ENCODE measurements around the gene UBTD2.
"Not testable (repeated sequence)": the region's sequence is repeated elsewhere in the genome, so short reads cannot be mapped to it uniquely, and the experiment has no call there.

UBTD2 gene

DNA sequence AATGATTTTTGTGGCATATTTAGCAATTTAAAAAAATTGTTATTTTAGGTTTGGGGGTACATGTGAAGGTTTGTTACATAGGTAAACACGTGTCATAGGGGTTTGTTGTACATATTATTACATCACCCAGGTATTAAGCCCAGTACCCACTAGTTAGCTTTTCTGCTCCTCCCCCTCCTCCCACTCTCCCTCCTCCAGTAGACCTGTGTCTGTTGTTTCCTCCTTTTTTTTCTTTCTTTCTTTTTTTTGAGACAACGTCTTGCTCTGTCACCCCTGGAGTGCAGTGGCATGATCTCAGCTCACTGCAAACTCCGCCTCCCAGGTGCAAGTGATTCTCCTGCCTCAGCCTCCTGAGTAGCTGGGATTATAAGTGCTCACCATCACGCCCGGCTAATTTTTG lies 8.3 kb upstream of the UBTD2 start:
- not testable (repeated sequence) for H3K36me3 ChIP-seq (ENCODE audit: control insufficient read depth, insufficient read depth, low read length); H3K9me3 ChIP-seq (ENCODE audit: control insufficient read depth, insufficient read depth, low read length); H3K27ac ChIP-seq (ENCODE audit: low read length); H3K27me3 ChIP-seq (ENCODE audit: control insufficient read depth, insufficient read depth, low read length); H3K4me1 ChIP-seq (ENCODE audit: control insufficient read depth, insufficient read depth, low read length); DNase-seq (ENCODE audit: low read depth, low spot score); H3K4me3 ChIP-seq (ENCODE audit: low read length)
- WGBS (ENCODE audit: insufficient coverage, insufficient read length), result no CpG with 5 or more reads among the region's 5 CpGs

DNA sequence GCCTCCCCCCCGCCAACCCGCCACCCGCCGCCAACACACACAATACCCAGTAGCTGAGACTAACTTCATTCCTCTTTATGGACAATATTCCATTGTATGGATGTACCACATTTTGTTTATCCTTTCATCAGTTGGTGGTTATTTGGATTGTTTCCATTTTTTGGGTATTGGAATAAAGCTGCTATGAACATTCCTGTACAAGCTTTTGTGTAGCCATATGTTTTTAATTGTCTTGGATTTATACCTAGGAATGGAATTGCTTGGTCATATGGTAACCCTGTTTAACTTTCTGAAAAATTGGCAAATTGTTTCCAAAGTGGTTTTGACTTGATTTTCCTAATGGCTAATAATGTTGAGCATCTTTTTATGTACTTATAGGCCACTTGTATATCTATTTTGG lies 4.9 kb upstream of the UBTD2 start:
- Histone ChIP-seq H3K9me3 (ENCODE audit: control insufficient read depth, insufficient read depth, low read length) (no peaks in the 10 kb centered on the region), H3K27me3 (ENCODE audit: control insufficient read depth, insufficient read depth, low read length) (no peaks in the 10 kb centered on the region), H3K4me1 (ENCODE audit: control insufficient read depth, insufficient read depth, low read length) (no peaks in the 10 kb centered on the region; the same call in 1 of the 2 replicates), H3K36me3 (ENCODE audit: control insufficient read depth, insufficient read depth, low read length) (no peaks in the 10 kb centered on the region), H3K4me3 (ENCODE audit: low read length) (no peak overlapping the region), H3K27ac (ENCODE audit: low read length) (no peak overlapping the region)
- no peak for DNase-seq (ENCODE audit: low read depth, low spot score)
- no CpG with 5 or more reads among the region's 4 CpGs for WGBS (ENCODE audit: insufficient coverage, insufficient read length)

DNA sequence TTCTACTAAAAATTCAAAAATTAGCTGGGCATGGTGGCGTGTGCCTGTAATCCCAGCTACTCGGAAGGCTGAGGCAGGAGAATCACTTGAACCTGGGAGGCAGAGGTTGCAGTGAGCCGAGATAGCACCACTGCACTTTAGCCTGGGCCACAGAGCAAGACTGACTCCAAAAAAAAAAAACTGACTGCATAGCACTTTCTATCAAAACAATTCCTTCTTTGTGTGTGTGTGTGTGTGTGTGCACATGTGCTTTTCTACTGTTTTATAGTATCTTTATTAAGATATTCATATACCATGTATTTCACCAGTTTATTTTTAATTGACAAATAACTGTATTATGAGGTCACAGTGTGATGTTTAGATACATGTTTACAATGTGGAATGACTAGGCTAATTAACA lies 3.6 kb upstream of the UBTD2 start:
- not testable (repeated sequence) for H3K4me1 ChIP-seq (ENCODE audit: control insufficient read depth, insufficient read depth, low read length); H3K9me3 ChIP-seq (ENCODE audit: control insufficient read depth, insufficient read depth, low read length); H3K27me3 ChIP-seq (ENCODE audit: control insufficient read depth, insufficient read depth, low read length); H3K27ac ChIP-seq (ENCODE audit: low read length); H3K4me3 ChIP-seq (ENCODE audit: low read length); H3K36me3 ChIP-seq (ENCODE audit: control insufficient read depth, insufficient read depth, low read length); DNase-seq (ENCODE audit: low read depth, low spot score)
- no CpG with 5 or more reads among the region's 3 CpGs for WGBS (ENCODE audit: insufficient coverage, insufficient read length)

DNA sequence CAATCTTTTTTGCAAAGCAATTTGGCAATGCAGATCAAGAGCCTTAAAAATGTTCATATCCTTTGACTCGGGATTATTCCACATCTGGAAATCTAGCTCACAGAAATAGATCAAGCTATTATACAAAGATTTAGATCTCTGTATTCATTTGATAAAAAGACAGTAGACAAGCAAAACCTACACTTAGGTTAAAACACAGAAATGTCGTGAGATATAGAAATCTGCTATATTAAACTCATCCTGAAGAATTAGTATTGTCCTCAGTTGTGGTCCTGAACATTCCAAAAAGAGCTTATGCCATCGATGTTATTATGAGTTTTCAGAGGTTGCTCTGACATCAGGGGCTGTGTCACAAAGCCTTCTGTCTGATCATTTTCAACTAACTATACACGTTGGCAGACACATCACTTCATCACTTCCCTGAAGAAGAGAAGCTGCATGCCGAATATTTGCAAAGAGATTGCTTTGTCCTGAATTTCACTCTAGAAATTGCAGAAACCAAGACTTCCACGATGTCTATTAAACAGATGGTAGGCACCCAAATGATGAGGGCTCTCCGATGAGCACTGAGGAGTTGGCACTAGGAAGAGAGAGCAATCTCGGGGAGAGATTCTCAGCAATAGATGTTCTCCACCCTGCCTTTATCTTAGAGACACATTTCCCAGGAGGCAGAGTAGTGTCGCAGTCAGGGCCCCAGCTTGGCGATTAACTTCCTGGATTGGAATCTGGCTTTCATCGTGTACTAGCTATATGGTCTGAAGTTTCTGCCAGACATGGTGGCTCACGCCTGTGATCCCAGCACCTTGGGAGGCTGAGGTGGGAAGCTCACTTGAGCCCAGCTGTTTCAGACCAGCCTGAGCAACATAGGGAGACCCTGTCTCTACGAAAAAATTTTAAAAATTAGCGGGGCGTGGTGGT lies 1.9 kb upstream of the UBTD2 start:
- Histone ChIP-seq H3K27ac (ENCODE audit: low read length) (no peak overlapping the region), H3K4me1 (ENCODE audit: control insufficient read depth, insufficient read depth, low read length) (0 out of 2 replicates have a peak, but pooled peaks cover 1% of the 10 kb centered on the region), H3K27me3 (ENCODE audit: control insufficient read depth, insufficient read depth, low read length) (no peaks in the 10 kb centered on the region), H3K4me3 (ENCODE audit: low read length) (no peak overlapping the region), H3K9me3 (ENCODE audit: control insufficient read depth, insufficient read depth, low read length) (no peaks in the 10 kb centered on the region), H3K36me3 (ENCODE audit: control insufficient read depth, insufficient read depth, low read length) (no peaks in the 10 kb centered on the region)
- WGBS (ENCODE audit: insufficient coverage, insufficient read length), result no CpG with 5 or more reads among the region's 15 CpGs
- DNase-seq (ENCODE audit: low read depth, low spot score), result no peak

DNA sequence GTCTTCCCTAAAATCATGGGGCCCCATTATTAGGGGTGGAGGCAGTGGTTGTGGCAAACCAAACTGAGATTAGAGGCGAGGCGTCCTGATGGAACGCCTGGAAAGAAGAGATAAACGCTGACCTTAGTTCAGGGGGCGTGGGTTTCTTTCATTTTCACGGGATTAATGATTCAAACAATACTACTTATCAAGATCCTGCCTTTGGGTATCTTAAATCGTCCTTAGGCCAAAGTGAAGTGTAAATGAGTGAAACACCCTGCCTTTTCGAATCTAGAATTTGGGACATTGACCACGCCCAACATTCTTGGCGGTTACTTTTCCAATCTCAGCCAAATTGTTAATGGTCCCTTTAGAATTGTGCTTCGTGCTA lies 1.0 kb upstream of the UBTD2 start:
- Histone ChIP-seq H3K9me3 (ENCODE audit: control insufficient read depth, insufficient read depth, low read length) (no peaks in the 10 kb centered on the region), H3K4me1 (ENCODE audit: control insufficient read depth, insufficient read depth, low read length) (0 out of 2 replicates have a peak, but pooled peaks cover 1% of the 10 kb centered on the region), H3K27me3 (ENCODE audit: control insufficient read depth, insufficient read depth, low read length) (no peaks in the 10 kb centered on the region), H3K36me3 (ENCODE audit: control insufficient read depth, insufficient read depth, low read length) (no peaks in the 10 kb centered on the region), H3K27ac (ENCODE audit: low read length) (no peak overlapping the region), H3K4me3 (ENCODE audit: low read length) (peak overlapping the region; percentile 65)
- WGBS (ENCODE audit: insufficient coverage, insufficient read length), result no CpG with 5 or more reads among the region's 11 CpGs
- DNase-seq (ENCODE audit: low read depth, low spot score), result no peak

DNA sequence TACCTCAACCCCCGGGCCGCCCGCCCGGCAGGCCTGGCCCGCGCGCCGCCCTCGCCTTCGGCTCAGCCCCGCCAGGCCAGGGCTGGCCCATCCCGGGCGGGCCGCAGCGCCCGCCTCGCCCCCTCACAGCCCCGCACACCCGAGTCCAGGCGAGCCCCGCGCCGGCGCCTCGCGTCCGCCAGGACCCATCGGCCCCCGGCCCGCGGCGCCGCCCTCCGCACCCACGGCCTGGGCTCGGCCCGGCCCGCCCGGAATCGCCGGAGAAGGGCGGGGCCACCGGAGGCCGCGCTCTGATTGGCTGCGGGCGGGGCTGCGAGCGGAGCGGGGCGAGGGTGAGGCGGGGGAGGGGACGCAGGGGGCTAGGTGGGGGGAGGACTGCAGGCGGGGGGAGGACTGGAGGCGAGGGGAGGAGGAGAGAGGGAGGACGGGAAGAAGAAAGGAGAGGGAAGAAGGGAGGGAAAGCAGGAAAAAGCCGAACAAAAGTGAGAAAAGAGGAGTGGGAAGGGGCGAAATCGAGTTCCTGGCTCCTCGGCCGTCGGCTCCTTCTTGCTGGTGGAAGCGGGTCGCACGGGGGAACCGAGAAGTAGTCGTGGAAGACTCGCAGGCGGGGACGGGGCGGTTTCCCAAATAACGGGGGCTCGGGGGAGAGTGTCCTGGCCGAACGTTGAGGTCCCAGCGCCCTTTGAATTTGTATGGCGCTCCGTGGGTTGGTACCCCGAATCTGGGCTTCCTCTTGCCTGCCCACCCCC lies 472 bp upstream of the UBTD2 start:
- 0 out of 2 replicates have a peak, but pooled peaks cover 1% of the 10 kb centered on the region for H3K4me1 ChIP-seq (ENCODE audit: control insufficient read depth, insufficient read depth, low read length)
- no peak for DNase-seq (ENCODE audit: low read depth, low spot score)
- no peaks in the 10 kb centered on the region for H3K9me3 ChIP-seq (ENCODE audit: control insufficient read depth, insufficient read depth, low read length)
- H3K27ac ChIP-seq (ENCODE audit: low read length), result no peak overlapping the region
- no CpG with 5 or more reads among the region's 79 CpGs for WGBS (ENCODE audit: insufficient coverage, insufficient read length)
- H3K27me3 ChIP-seq (ENCODE audit: control insufficient read depth, insufficient read depth, low read length), result no peaks in the 10 kb centered on the region
- peak overlapping the region; percentile 65 for H3K4me3 ChIP-seq (ENCODE audit: low read length)
- H3K36me3 ChIP-seq (ENCODE audit: control insufficient read depth, insufficient read depth, low read length), result no peaks in the 10 kb centered on the region

DNA sequence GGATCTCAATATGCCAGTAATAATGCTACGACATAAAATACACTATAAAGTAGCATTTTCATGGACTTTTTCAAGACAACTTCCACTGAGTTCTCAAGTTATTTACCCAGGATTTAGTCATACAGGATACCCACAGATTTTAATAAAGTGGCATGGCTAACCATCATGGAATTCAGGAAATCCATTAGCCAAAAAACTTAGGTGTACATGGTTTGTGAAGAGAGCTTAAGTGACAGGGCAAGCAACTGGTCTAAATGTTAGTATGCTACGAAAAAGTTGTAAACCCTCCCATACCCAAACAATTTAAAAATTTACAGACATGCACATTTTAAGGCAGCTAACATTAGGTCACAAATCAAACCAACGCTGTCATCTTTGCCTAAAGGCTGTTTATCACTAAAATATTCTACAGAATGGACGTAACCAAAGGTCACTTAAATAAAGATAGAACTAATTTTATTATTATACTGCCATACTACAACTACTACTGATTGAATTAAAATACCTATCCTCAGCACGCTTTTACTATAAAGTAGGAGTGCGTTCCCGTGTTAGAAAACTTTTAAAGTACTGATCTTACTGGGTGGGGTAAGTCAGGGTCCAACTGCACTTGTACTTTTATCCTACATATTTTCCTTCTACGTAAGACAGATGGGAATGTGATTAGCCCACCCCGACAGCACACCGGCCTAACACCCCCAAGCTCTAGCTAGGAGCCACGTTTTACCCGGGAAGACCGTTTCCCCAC lies 1.1 kb downstream of the UBTD2 start:
- no CpG with 5 or more reads among the region's 13 CpGs for WGBS (ENCODE audit: insufficient coverage, insufficient read length)
- Histone ChIP-seq H3K36me3 (ENCODE audit: control insufficient read depth, insufficient read depth, low read length) (no peaks in the 10 kb centered on the region), H3K4me1 (ENCODE audit: control insufficient read depth, insufficient read depth, low read length) (peaks cover 1% of the 10 kb centered on the region; the same call in 1 of the 2 replicates), H3K4me3 (ENCODE audit: low read length) (peak overlapping the region; percentile 65), H3K27me3 (ENCODE audit: control insufficient read depth, insufficient read depth, low read length) (no peaks in the 10 kb centered on the region), H3K9me3 (ENCODE audit: control insufficient read depth, insufficient read depth, low read length) (no peaks in the 10 kb centered on the region), H3K27ac (ENCODE audit: low read length) (no peak overlapping the region)
- no peak for DNase-seq (ENCODE audit: low read depth, low spot score)

DNA sequence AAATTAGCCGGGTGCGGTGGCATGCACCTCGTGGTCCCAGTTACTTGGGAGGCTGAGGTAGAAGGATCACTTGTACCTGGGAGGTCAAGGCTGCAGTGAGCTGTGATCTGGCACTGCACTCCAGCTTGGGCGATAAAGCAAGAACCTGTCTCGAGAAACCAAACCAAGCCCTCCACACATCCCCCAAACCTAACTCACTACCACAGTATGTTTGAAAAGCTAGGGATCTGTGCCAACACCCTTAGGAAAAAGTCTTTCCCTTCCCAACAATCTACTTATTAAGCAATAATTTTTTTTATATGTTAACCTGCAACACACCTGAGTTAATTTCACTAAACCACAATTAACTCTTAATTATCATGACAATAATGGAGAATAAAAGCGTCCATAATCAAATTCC lies 2.2 kb downstream of the UBTD2 start:
- H3K4me1 ChIP-seq (ENCODE audit: control insufficient read depth, insufficient read depth, low read length), result peaks cover 1% of the 10 kb centered on the region; the same call in 1 of the 2 replicates
- no peaks in the 10 kb centered on the region for H3K36me3 ChIP-seq (ENCODE audit: control insufficient read depth, insufficient read depth, low read length)
- DNase-seq (ENCODE audit: low read depth, low spot score), result no peak
- H3K9me3 ChIP-seq (ENCODE audit: control insufficient read depth, insufficient read depth, low read length), result no peaks in the 10 kb centered on the region
- no peak overlapping the region for H3K27ac ChIP-seq (ENCODE audit: low read length)
- H3K27me3 ChIP-seq (ENCODE audit: control insufficient read depth, insufficient read depth, low read length), result no peaks in the 10 kb centered on the region
- 100% methylated on average over 1 of the region's 6 CpGs for WGBS (ENCODE audit: insufficient coverage, insufficient read length)
- H3K4me3 ChIP-seq (ENCODE audit: low read length), result no peak overlapping the region

DNA sequence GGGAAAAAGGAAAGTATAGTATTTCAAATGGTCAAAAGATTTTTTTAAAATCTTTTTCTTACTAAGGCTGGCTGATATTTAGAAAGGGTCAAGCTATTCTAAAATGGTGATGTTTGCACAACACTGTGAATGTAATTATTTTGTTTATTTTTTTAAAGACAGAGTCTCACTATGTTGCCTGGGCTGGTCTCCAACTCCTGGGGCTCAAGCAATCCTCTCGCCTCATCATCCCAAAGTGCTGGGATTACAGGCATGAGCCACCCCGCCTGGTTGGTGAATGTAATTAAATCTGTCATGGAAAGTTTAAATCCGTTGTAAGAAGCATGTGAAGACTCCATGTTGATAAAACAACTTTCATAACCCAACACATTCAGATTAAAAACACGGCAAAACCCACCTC lies 2.6 kb downstream of the UBTD2 start:
- Histone ChIP-seq H3K4me1 (ENCODE audit: control insufficient read depth, insufficient read depth, low read length) (peaks cover 1% of the 10 kb centered on the region; the same call in 1 of the 2 replicates), H3K9me3 (ENCODE audit: control insufficient read depth, insufficient read depth, low read length) (no peaks in the 10 kb centered on the region), H3K36me3 (ENCODE audit: control insufficient read depth, insufficient read depth, low read length) (no peaks in the 10 kb centered on the region), H3K27ac (ENCODE audit: low read length) (no peak overlapping the region), H3K4me3 (ENCODE audit: low read length) (no peak overlapping the region), H3K27me3 (ENCODE audit: control insufficient read depth, insufficient read depth, low read length) (no peaks in the 10 kb centered on the region)
- no peak for DNase-seq (ENCODE audit: low read depth, low spot score)
- WGBS (ENCODE audit: insufficient coverage, insufficient read length), result 100% methylated on average over 1 of the region's 4 CpGs

DNA sequence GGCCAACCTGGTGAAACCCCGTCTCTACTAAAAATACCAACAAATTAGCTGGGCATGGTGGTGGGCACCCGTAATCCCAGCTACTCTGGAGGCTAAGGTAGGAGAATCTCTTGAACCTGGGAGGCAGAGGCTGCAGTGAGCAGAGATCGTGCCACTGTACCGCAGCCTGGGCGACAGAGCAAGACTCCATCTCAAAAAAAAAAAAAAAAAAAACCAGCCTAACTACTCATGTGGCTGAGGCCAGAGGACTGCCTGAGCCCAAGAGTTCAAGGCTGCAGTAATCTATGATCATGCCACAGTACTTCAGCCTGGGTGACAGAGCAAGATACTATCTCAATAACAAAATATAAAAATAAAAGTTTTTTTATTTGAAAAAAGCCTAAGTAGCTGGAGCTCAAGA lies 3.2 kb downstream of the UBTD2 start:
- no CpG with 5 or more reads among the region's 5 CpGs for WGBS (ENCODE audit: insufficient coverage, insufficient read length)
- no peaks in the 10 kb centered on the region for H3K27me3 ChIP-seq (ENCODE audit: control insufficient read depth, insufficient read depth, low read length)
- peaks cover 1% of the 10 kb centered on the region; the same call in 1 of the 2 replicates for H3K4me1 ChIP-seq (ENCODE audit: control insufficient read depth, insufficient read depth, low read length)
- no peak overlapping the region for H3K27ac ChIP-seq (ENCODE audit: low read length)
- H3K9me3 ChIP-seq (ENCODE audit: control insufficient read depth, insufficient read depth, low read length), result no peaks in the 10 kb centered on the region
- no peak for DNase-seq (ENCODE audit: low read depth, low spot score)
- no peaks in the 10 kb centered on the region for H3K36me3 ChIP-seq (ENCODE audit: control insufficient read depth, insufficient read depth, low read length)
- H3K4me3 ChIP-seq (ENCODE audit: low read length), result no peak overlapping the region
